ENCODE results near the gene SLC5A1.

The SLC5A1 gene

GRCh38 chr22:32042924-32043323, at the start of gene SLC5A1:
Gene SLC5A1 (plus strand): TSS chr22:32043261. CDS start chr22:32043282, 21 bp downstream.
- DNase-seq, result no peak

DNA sequence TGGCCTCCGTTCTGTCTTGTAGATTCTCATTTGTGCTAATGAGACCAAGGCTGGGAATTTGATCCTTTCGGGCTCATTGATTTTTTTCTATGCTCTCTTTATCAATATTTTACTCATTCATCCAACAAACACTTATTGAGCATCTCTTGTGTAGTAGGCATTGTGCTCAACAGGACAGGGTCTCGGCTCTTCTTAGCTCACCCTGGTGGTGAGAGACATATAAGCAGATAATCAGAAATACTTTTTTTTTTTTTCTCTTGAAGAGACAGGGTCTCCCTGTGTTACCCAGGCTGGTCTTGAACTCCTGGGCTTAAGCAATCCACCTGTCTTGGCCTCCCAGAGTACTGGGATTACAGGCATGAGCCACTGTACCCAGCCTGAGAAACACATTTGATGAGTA, 48.0 kb upstream of the SLC5A1 start:
- DNase-seq, result no peak

- no peak for DNase-seq
Observed at GRCh38 chr22:31995807-31996206, 47.3 kb upstream of the SLC5A1 start.

DNA sequence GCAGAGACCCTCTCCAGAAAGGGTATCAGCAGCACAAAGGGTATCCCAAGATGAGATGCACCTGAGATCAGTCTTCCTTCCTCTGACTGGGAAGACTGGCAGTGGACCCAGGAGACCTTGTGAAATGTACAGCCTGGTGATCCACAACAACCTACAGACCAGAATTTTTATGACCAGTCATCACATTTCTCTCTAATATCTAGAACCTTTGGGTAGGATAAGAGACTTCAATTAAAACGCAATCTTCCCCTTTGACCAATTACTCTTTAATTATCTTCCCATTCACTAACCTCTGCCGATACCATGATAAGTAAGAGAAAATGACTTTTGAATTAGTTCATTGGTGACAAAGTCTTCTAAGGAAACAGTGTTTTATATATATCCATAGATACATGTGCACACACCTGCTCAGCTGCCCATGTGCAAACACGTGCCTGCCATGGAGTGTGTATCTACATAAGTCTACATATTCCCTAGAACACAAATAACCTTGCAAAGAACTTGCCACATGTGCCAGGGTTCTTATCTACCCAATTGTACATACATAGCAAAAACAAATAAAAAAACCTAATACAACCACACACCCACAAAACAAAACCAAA, 44.2 kb upstream of the SLC5A1 start:
- DNase-seq, result no peak

- no peak for DNase-seq
Observed at GRCh38 chr22:32000181-32000580, 42.9 kb upstream of the SLC5A1 start.

DNA sequence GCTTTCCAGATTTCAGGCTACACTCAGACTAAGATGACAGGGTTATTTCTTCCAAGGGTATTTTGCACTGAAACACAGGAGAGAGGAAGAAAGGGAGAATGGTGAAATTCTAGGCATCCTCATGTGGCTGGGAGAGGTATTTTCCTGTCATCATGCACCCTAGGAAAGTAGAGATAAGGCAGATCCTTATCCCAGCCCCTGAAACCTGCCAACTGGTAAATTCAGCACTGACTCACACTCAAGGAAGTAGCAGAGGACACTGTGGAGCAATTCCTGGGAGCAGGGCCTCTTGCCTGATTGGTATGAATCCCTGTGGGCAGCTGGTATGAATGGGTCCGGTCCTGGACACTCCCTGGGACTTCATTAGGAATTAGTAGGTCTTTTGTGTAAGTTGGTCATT, 37.6 kb upstream of the SLC5A1 start:
- no peak for DNase-seq

- no peak for DNase-seq
Observed at GRCh38 chr22:32013200-32013599, 29.9 kb upstream of the SLC5A1 start.

- DNase-seq, result no peak
Observed at GRCh38 chr22:32016081-32016480, 27.0 kb upstream of the SLC5A1 start.

GRCh38 chr22:32018056-32018455, 25.0 kb upstream of the SLC5A1 start:
- DNase-seq, result no peak

DNA sequence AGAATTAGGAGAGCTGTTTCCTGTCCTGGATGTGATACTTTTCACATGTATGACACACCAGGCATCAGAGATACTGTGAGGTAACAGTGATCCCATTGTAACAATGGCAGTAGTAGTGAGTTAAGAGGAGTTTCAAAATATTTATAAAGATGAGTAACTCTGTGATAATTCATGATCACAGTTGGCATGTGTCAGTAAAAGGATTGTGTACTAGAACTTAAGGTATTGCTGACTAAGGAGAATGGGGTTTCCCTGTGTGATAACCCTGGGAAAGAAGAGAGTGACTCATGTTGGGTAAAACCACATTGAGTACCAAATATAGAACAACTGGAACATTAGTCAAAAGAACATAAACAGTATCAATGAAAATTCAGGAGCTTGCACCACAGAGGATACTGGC, 22.9 kb upstream of the SLC5A1 start:
- DNase-seq, result no peak

GRCh38 chr22:32021716-32022115, 21.3 kb upstream of the SLC5A1 start:
- DNase-seq, result no peak

GRCh38 chr22:32023251-32023827, 19.7 kb upstream of the SLC5A1 start:
- DNase-seq, result no peak

DNA sequence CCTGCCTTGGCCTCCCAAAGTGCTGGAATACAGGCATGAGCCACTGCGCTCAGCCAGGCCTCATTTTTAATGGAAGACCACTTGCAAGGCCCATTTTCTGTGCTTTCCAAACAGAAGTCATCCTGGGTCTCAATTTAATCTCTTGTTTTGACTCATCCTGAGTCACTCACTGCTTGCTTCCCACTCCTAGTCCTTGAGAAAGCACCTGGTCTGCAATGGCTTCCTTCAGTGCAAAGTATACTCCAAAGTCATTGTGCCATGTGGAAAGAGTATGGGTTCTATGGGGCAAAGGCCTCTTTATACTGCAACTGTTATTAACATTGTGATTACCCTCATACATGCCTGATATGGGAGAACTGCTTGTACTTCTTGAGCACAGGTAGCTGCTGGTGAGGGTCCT, 18.3 kb upstream of the SLC5A1 start:
- DNase-seq, result no peak

DNA sequence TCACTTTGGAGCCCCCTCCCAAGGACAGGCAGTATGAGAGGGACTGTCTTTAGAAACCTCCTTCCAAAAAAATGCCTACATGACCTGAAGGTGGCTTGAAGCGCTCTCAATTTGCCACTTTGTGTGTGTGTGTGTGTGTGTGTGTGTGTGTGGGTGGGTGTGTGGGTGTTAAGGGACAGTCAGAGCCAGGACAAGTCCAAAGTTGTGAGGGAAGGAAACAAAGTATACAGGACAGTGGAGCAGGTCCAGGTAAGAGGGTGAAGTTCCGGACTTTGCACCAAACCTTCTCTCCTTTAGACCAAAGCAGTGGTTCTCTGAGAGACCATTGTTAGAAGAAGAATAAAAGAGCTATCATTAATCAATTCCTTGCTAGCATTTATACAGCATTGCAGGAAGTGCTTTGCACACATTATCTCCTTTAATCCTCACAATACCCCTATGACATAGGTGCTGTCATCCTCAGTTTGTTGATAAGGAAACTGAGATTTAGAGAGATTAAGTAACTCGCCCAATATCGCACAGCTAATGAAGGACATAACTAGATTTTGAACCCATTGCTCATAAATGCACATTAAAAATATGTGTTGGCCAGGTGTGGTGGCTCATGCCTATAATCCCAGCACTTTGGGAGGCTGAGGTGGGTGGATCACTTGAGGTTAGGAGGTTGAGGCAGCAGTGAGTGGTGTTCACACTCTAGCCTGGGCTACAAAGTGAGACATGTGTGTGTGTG, 12.4 kb upstream of the SLC5A1 start:
- no peak for DNase-seq

DNA sequence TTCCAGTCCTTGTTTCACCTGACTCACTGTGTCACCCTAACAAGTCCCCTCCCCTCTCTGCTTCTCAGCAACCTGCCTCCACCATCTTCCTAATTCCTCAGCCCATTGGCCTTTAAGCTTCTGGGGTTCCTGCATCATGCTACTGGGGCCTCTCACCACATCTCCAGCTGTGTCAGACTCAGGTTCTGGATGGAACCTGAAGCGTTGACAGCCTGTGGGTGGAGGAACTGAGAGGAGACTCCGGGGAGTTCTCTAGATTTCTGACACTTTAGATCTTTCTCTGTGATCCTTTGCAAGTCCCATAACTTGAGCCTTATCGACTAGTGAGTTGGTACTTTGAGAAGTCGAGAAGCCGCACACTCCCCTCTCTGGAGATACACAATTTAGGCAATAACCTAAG, 11.6 kb upstream of the SLC5A1 start:
- no peak for DNase-seq

GRCh38 chr22:32034275-32034674, 8.8 kb upstream of the SLC5A1 start:
- no peak for DNase-seq

DNA sequence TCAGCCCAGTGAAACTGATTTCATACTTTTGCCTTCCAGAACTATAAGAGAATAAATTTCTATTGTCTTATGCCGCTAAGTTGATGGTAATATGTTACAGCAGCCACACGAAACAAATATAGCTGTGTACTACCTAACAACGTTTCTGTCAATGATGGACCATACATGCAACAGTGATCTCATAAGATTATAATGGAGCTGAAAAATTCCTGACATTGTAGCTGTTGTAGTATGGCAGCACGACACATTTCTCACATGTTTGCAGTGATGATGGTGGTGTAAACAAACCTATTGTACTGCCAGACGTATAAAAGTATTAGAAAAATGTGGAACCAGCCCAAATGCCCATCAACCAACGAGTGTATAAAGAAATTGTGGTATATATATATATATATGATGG, 5.8 kb upstream of the SLC5A1 start:
- DNase-seq, result no peak

- DNase-seq, result no peak
Observed at GRCh38 chr22:32040324-32040904, 2.6 kb upstream of the SLC5A1 start.

DNA sequence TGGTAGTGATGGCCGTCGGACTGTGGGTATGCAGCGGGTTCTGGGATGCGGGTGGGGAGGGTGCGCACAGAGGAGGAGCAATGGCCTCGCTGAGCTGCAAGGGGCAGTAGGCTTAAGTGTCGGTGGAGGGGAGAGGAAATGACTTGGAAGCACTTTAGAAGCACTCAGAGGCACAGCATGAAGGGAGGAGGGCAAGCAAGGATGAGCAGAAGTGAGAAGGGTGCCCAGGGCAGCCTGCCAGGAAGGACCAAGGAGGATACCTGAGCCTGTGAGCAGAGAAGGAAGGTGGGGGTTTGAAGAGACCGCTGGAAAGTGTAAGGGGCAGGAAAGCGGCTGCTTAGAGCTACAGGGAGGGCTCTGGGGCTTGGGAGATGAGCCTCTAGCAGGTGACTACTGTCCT, 330 bp downstream of the SLC5A1 start:
- no peak for DNase-seq

- no peak for DNase-seq
Observed at GRCh38 chr22:32044477-32044876, 1.4 kb downstream of the SLC5A1 start.

DNA sequence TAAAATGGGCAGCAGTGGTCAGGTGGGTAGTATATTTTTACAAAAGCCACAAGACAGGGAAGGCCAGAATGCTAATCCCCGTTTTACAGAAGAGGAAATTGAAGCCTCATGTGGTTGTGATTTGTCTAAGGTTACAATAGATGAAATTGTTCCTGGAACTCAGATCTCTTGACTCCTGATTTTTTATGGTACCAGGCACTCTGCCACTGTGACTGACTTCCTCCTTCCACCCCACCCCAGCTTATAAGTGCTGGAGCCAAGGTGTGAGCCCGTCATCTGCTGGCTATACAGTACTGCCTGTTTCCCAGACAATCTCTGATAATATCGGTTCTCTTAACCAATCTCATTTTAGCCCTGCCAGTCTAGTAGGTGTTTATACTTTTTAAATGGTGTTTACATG, 1.9 kb downstream of the SLC5A1 start:
- DNase-seq, result peak; percentile 75

DNA sequence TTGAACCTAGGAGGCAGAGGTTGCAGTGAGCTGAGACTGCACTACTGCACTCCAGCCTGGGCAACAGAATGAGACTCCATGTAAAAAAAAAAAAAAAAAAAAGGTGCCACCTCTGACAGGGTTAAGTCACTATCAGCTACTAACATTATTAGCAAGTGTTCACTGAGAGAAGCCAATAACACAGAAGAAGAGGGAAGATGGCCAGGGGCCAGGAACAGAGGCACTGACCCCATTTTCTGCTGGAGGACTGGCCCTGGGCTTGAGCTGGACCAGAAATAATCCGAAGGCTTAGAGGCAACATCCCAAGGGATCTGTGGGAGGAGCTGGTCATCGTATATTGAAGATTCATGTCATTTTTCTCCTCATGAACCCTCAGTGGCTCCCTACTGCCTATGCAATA, 5.0 kb downstream of the SLC5A1 start:
- DNase-seq, result no peak

DNA sequence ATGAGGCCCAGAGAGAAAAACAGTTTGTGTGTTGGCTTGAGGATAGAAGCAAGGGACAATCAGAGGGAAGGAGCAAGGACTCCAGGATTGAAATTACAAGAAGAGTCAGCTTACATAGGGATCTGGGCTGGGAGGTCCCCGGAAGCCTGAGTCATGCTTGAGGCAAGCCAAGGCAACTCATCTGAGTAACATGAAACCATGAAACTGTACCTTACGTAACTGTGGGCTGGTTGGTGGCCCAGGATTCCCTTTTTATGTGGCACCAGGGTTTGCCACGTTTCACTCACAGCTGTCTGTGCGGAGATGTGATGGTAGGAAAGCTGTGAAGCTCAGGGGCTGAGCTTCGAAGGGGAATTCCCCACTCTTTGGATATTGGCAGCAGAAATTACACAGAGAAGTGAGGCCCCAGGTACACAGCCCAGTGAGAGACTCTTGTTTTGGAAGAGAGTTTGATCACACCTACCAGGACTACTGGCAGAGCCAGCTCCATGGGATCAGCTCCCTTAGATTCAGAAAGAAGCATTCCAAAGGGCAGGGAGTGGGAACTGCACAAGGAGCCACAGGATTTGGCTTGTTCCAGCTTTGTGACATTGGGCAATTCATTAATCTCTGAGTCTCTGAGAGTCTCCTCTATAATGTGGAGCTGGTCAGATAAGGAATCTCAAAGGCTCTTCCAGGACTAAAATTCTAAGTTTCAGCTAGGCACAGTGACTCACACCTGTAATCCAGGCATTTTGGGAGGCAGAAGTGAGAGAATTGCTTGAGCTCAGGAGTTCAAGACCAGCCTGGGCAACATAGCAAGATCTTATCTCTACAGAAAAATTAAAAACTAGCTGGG, 7.8 kb downstream of the SLC5A1 start:
- DNase-seq, result no peak
